Measurements from ENCODE around the gene CRYZ.

CRYZ gene

GRCh38 chr1:74715236-74715502 lies 17.7 kb downstream of the CRYZ start:
- TF ChIP-seq REST (IDR thresholded peaks at IDR 0.05; ENCODE audit: insufficient read depth in 1 of 2, low read depth in 2 of 2, low read length in 2 of 2), result no peak
- no peak for TF ChIP-seq SIN3A (IDR thresholded peaks at IDR 0.05; ENCODE audit: borderline replicate concordance, insufficient read depth, low read length)
- no peak for TF ChIP-seq POLR2AphosphoS5 (IDR thresholded peaks at IDR 0.05; ENCODE audit: low read depth, low read length)
- TF ChIP-seq FOXP2 (optimal IDR thresholded peaks at IDR 0.05; ENCODE audit: borderline replicate concordance, extremely low read depth, extremely low read length, insufficient read depth), result no peak
- no peak for TF ChIP-seq TAF1 (IDR thresholded peaks at IDR 0.05; ENCODE audit: borderline replicate concordance, insufficient read depth, low read length)

- no peak for TF ChIP-seq FOXP2 (optimal IDR thresholded peaks at IDR 0.05; ENCODE audit: borderline replicate concordance, extremely low read depth, extremely low read length, insufficient read depth)
- TF ChIP-seq SIN3A (IDR thresholded peaks at IDR 0.05; ENCODE audit: borderline replicate concordance, insufficient read depth, low read length), result no peak
- TF ChIP-seq REST (IDR thresholded peaks at IDR 0.05; ENCODE audit: insufficient read depth in 1 of 2, low read depth in 2 of 2, low read length in 2 of 2), result no peak
- no peak for TF ChIP-seq POLR2AphosphoS5 (IDR thresholded peaks at IDR 0.05; ENCODE audit: low read depth, low read length)
- TF ChIP-seq TAF1 (IDR thresholded peaks at IDR 0.05; ENCODE audit: borderline replicate concordance, insufficient read depth, low read length), result no peak
Measured at GRCh38 chr1:74714429-74715235, 18.2 kb downstream of the CRYZ start.

GRCh38 chr1:74713849-74714248 lies 19.0 kb downstream of the CRYZ start:
- no peak for TF ChIP-seq TAF1 (IDR thresholded peaks at IDR 0.05; ENCODE audit: borderline replicate concordance, insufficient read depth, low read length)

- TF ChIP-seq REST (IDR thresholded peaks at IDR 0.05; ENCODE audit: insufficient read depth in 1 of 2, low read depth in 2 of 2, low read length in 2 of 2), result no peak
Measured at GRCh38 chr1:74712881-74713280, 20.0 kb downstream of the CRYZ start.

GRCh38 chr1:74703386-74704182 lies 29.3 kb downstream of the CRYZ start:
- TF ChIP-seq TAF1 (IDR thresholded peaks at IDR 0.05; ENCODE audit: borderline replicate concordance, insufficient read depth, low read length), result no peak
- no peak for TF ChIP-seq REST (IDR thresholded peaks at IDR 0.05; ENCODE audit: insufficient read depth in 1 of 2, low read depth in 2 of 2, low read length in 2 of 2)
- TF ChIP-seq FOXP2 (optimal IDR thresholded peaks at IDR 0.05; ENCODE audit: borderline replicate concordance, extremely low read depth, extremely low read length, insufficient read depth), result no peak
- TF ChIP-seq POLR2AphosphoS5 (IDR thresholded peaks at IDR 0.05; ENCODE audit: low read depth, low read length), result no peak
- no peak for TF ChIP-seq SIN3A (IDR thresholded peaks at IDR 0.05; ENCODE audit: borderline replicate concordance, insufficient read depth, low read length)

Measured in PFSK-1 (cell line).